ENCODE measurements around the gene B4GALT3.

- TF ChIP-seq CTCF (conservative IDR thresholded peaks at IDR 0.05 in 1 of 2, IDR thresholded peaks at IDR 0.05 in 1 of 2; ENCODE audit: extremely low read depth in 1 of 2, insufficient read depth in 1 of 2, low read depth in 1 of 2, low read length in 2 of 2): no peak
- no peak for TF ChIP-seq EZH2 (IDR thresholded peaks at IDR 0.05; ENCODE audit: borderline replicate concordance, low read length)
Measured at GRCh38 chr1:161198897-161199431, 21.7 kb upstream of the B4GALT3 start, which contains the start of gene ADAMTS4.
